IMR-90 (cell line): ENCODE data around the gene CCDC33. TPM values are rescaled to one million over a fixed set of nuclear protein-coding genes. Genes with fewer than 3 reads are reported as not detected.

Experiments
- ATAC-seq: fragments of 200-7000 bp; cut with Tn5 transposase; 2 replicates; pipeline ENCODE4 v1.9.1; 2020; ENCODE audit warnings: low read depth, mild to moderate bottlenecking, moderate library complexity
- BruUV-seq: library from RNA; stranded (reverse); fragments of 400-500 nt; replicated peaks from 2 replicates; lab custom pipeline; 2021; lab: Mats Ljungman, UMichigan
- CTCF ChIA-PET: fragments of 300-600 bp; formaldehyde crosslinking; extraction: SDS; loops from one replicate; lab custom pipeline; 2021; ENCODE audit warnings: antibody characterized with exemption; lab: Yijun Ruan, JAX
- POLR2A ChIA-PET: fragments of 300-600 bp; sonication (Branson Sonifier 250); formaldehyde crosslinking; loops from one replicate; lab custom pipeline; 2022; ENCODE audit warnings: antibody characterized with exemption; ENCODE audit not compliant: unreplicated experiment; lab: Charles Lee
- DNase-seq: peaks from one replicate; pipeline ENCODE4 v3.0.0; 2013
- H2AFZ ChIP-seq: replicated peaks from 2 replicates; pipeline ENCODE3; 2013; ENCODE audit warnings: low read length, mild to moderate bottlenecking; ENCODE audit not compliant: poor library complexity
- H2AK5ac ChIP-seq: 2 replicates; pipeline ENCODE4 v1.6.1; 2013; ENCODE audit warnings: low read depth, low read length, inconsistent platforms
- H2AK9ac ChIP-seq: replicated peaks from 2 replicates; pipeline ENCODE3; 2013; ENCODE audit warnings: mild to moderate bottlenecking, low read depth, low read length, moderate library complexity; ENCODE audit not compliant: poor library complexity
- H2BK120ac ChIP-seq: 2 replicates; pipeline ENCODE4 v1.6.1; 2013; ENCODE audit warnings: low read depth, low read length, inconsistent platforms
- H2BK15ac ChIP-seq: 3 replicates; pipeline ENCODE4 v1.6.1; 2013; ENCODE audit warnings: low read depth, low read length, inconsistent platforms
- H2BK20ac ChIP-seq: 2 replicates; pipeline ENCODE4 v1.6.1; 2013; ENCODE audit warnings: low read depth, mild to moderate bottlenecking, inconsistent platforms, low read length, moderate library complexity
- H2BK5ac ChIP-seq: 2 replicates; pipeline ENCODE4 v1.6.1; 2013; ENCODE audit warnings: mild to moderate bottlenecking, low read depth, low read length, inconsistent platforms; ENCODE audit not compliant: poor library complexity, severe bottlenecking
- H3K14ac ChIP-seq: replicated peaks from 2 replicates; pipeline ENCODE4 v1.6.1; 2013; ENCODE audit warnings: low read depth, low read length, inconsistent platforms
- H3K18ac ChIP-seq: 2 replicates; pipeline ENCODE4 v1.6.1; 2013; ENCODE audit warnings: low read depth, low read length, control low read depth
- H3K23ac ChIP-seq: 2 replicates; pipeline ENCODE4 v1.6.1; 2013; ENCODE audit warnings: low read depth, low read length, inconsistent platforms
- H3K27ac ChIP-seq: 2 replicates; pipeline ENCODE4 v1.5.1; 2013; ENCODE audit warnings: mild to moderate bottlenecking, control low read depth, low read length; ENCODE audit not compliant: insufficient read depth
- H3K27me3 ChIP-seq: 2 replicates; pipeline ENCODE4 v1.6.1; 2013; ENCODE audit warnings: low read length; ENCODE audit not compliant: control insufficient read depth, insufficient read depth
- H3K36me3 ChIP-seq: 2 replicates; pipeline ENCODE4 v1.6.1; 2013; ENCODE audit warnings: low read length, mixed read lengths; ENCODE audit not compliant: control insufficient read depth, insufficient read depth
- H3K4ac ChIP-seq: 2 replicates; pipeline ENCODE4 v1.6.1; 2013; ENCODE audit warnings: low read depth, low read length, inconsistent platforms
- H3K4me1 ChIP-seq: 2 replicates; pipeline ENCODE4 v1.6.1; 2013; ENCODE audit warnings: low read length, mixed read lengths; ENCODE audit not compliant: control insufficient read depth, insufficient read depth
- H3K4me2 ChIP-seq: 2 replicates; pipeline ENCODE4 v1.6.1; 2013; ENCODE audit warnings: low read depth, mild to moderate bottlenecking, control low read depth, low read length, moderate library complexity
- H3K4me3 ChIP-seq: 2 replicates; pipeline ENCODE4 v1.5.1; 2013; ENCODE audit warnings: low read depth, mild to moderate bottlenecking, control low read depth, low read length, moderate library complexity; ENCODE audit not compliant: insufficient read depth
- H3K56ac ChIP-seq: 2 replicates; pipeline ENCODE4 v1.6.1; 2013; ENCODE audit warnings: low read length, inconsistent platforms; ENCODE audit not compliant: insufficient read depth; ENCODE audit errors: extremely low read depth
- H3K79me1 ChIP-seq, 2 experiments: 2 replicates each; pipeline ENCODE4 v1.6.1; 2013; ENCODE audit warnings: low read length in 2 of 2, inconsistent platforms in 1 of 2, low read depth in 1 of 2
- H3K9ac ChIP-seq: 2 replicates; pipeline ENCODE4 v1.6.1; 2013; ENCODE audit warnings: low read depth, low read length, control low read depth
- H3K9me1 ChIP-seq: 2 replicates; pipeline ENCODE4 v1.6.1; 2013; ENCODE audit warnings: low read length, inconsistent platforms; ENCODE audit not compliant: insufficient read depth
- H3K9me3 ChIP-seq: 2 replicates; pipeline ENCODE4 v1.6.1; 2013; ENCODE audit warnings: low read length; ENCODE audit not compliant: control insufficient read depth, insufficient read depth
- H4K20me1 ChIP-seq: 2 replicates; pipeline ENCODE4 v1.6.1; 2013; ENCODE audit warnings: low read length, inconsistent platforms; ENCODE audit not compliant: insufficient read depth
- H4K5ac ChIP-seq: 2 replicates; pipeline ENCODE4 v1.6.1; 2013; ENCODE audit warnings: mild to moderate bottlenecking, low read depth, low read length, control low read depth
- H4K8ac ChIP-seq, 2 experiments: 2 replicates each; pipeline ENCODE4 v1.6.1; 2013; ENCODE audit warnings: low read depth in 2 of 2, low read length in 2 of 2, control low read depth in 1 of 2, inconsistent platforms in 1 of 2
- H4K91ac ChIP-seq: 2 replicates; pipeline ENCODE4 v1.6.1; 2013; ENCODE audit warnings: low read depth, low read length, inconsistent platforms; ENCODE audit not compliant: insufficient read depth
- BHLHE40 ChIP-seq: fragments of 150-350 bp; IDR thresholded peaks from 2 replicates; pipeline ENCODE4 v1.6.1; 2016; ENCODE audit warnings: mild to moderate bottlenecking, low read depth, low read length
- CHD1 ChIP-seq: IDR thresholded peaks from 2 replicates; pipeline ENCODE4 v1.6.1; 2012; ENCODE audit warnings: low read depth, low read length, improper control_type of control experiment
- FOS ChIP-seq: fragments of 150-350 bp; IDR thresholded peaks from 2 replicates; pipeline ENCODE4 v1.6.1; 2016; ENCODE audit warnings: low read depth, low read length
- MAFK ChIP-seq: IDR thresholded peaks from 2 replicates; pipeline ENCODE4 v1.6.1; 2012; ENCODE audit warnings: low read depth, low read length, improper control_type of control experiment
- MAZ ChIP-seq: IDR thresholded peaks from 2 replicates; pipeline ENCODE4 v1.6.1; 2012; ENCODE audit warnings: low read depth, mild to moderate bottlenecking, low read length, improper control_type of control experiment, moderate library complexity, borderline replicate concordance
- MXI1 ChIP-seq: IDR thresholded peaks from 2 replicates; pipeline ENCODE4 v1.6.1; 2012; ENCODE audit warnings: low read depth, mild to moderate bottlenecking, low read length, moderate library complexity, borderline replicate concordance
- NFE2L2 ChIP-seq: fragments of 150-350 bp; IDR thresholded peaks from 2 replicates; pipeline ENCODE4 v1.6.1; 2016; ENCODE audit warnings: low read depth, mild to moderate bottlenecking, low read length
- POLR2A ChIP-seq: IDR thresholded peaks from 2 replicates; pipeline ENCODE4 v1.6.1; 2012; ENCODE audit warnings: mild to moderate bottlenecking, low read depth, low read length
- RCOR1 ChIP-seq: IDR thresholded peaks from 2 replicates; pipeline ENCODE4 v1.6.1; 2012; ENCODE audit warnings: mild to moderate bottlenecking, low read length, improper control_type of control experiment; ENCODE audit not compliant: insufficient replicate concordance
- RFX5 ChIP-seq: IDR thresholded peaks from 2 replicates; pipeline ENCODE4 v1.8.0; 2012; ENCODE audit warnings: low read depth, mild to moderate bottlenecking, low read length, moderate library complexity
- WGBS, 2 experiments: methylation state at CpG; one replicate each; pipeline versions ENCODE4 v1.1.5 to v1.1.7; 2013; ENCODE audit warnings: missing lambda C conversion rate in 2 of 2; ENCODE audit not compliant: insufficient read length in 1 of 2; ENCODE audit errors: extremely low coverage in 2 of 2; 5-methylcytosine and 5-hydroxymethylcytosine counted together
- dilution Hi-C: fragments of 300-500 bp; cut with HindIII; formaldehyde crosslinking; loops from one replicate; pipeline ENCODE4 v1.14.3; 2018; ENCODE audit warnings: low sequenced_read_pairs; ENCODE audit not compliant: unreplicated experiment
- in situ Hi-C: fragments of 300-500 bp; cut with MboI; formaldehyde crosslinking; loops from 3 replicates; pipeline ENCODE4 v1.14.3; 2019; ENCODE audit warnings: low sequenced_read_pairs, inconsistent platforms, mixed read lengths
- intact Hi-C: fragments of 100-400 bp; cut with micrococcal nuclease; formaldehyde crosslinking; loops from 2 replicates; pipeline ENCODE4 v1.10.0; 2022
- polyA plus RNA-seq, 3 experiments: library from polyadenylated mRNA; depleted of rRNA; stranded (reverse); fragments of >200 nt; gene quantifications; 2 replicates each; pipeline ENCODE4 v1.2.3, GENCODE V29; 2012; ENCODE audit warnings: low replicate concordance in 1 of 3
- total RNA-seq: library from RNA; depleted of rRNA; stranded (reverse); fragments of >200 nt; gene quantifications from 2 replicates; pipeline ENCODE4 v1.2.3, GENCODE V29; 2012
- TF ChIP-seq, protein P1 (sequence below): fragments of 150-350 bp; IDR thresholded peaks from 2 replicates; pipeline ENCODE4 v1.6.1; 2016; ENCODE audit warnings: low read depth, mild to moderate bottlenecking, low read length, moderate library complexity, borderline replicate concordance
- TF ChIP-seq, protein P2 (sequence below): fragments of 150-350 bp; IDR thresholded peaks from 2 replicates; pipeline ENCODE4 v1.6.1; 2017; ENCODE audit warnings: mild to moderate bottlenecking, antibody characterized with exemption, low read length, low read depth

CCDC33 gene
- total and polyA plus RNA-seq, 2 of the 4 experiments (the other 2 are of a cell fraction), result not detected

DNA sequence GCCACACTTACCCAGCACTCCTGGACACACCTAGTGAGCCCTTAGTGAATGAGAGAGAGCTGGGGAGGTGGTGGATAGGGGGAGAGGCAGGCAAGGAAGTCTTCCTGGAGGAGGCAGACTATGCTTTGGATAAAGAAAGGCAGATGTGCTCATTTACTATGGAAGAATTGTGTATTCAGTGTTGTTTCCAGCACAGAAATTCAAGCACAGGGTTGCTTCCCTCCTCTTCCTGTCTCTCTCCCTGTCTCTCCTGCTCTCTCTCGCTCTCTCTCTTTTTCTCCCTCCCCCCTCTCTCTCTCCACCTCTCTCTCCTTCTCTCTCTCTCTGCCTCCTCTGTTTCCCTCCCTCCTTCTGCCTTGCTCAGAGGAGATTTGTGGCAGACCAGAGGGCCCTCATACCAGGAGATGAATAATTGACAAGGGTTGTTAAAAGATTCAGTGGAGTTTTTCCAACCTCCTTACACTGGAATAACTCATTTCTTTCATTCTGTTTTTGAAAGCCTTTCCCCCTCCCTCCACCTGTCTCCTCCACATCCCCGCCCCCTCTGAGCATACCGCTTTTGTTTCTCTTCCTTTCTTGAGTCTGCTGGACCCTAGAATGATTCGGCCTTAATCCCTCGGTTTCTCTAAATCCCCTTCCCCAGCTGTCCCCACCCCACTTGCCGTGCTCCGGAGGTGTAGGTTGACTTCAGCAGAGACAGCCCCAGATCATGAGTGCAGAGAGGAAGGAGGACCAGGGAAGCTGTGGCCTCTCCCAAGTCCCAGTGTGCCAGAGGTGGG is 65.6 kb downstream of the CCDC33 start:
- Histone ChIP-seq H3K4me3 (no peak overlapping the region), H3K56ac (no peak overlapping the region), H3K9ac (no peak overlapping the region), H3K36me3 (no peaks in the 10 kb centered on the region), H2BK5ac (no peak overlapping the region), H3K79me1 (no peaks in the 10 kb centered on the region), H3K4me1 (no peaks in the 10 kb centered on the region), H2AK5ac (no peak overlapping the region), H4K20me1 (no peaks in the 10 kb centered on the region; the same call in 1 of the 2 replicates), H2BK15ac (no peak overlapping the region), H2BK120ac (no peak overlapping the region), H3K27me3 (peaks cover 86% of the 10 kb centered on the region), H3K18ac (no peak overlapping the region), H3K14ac (no peak overlapping the region), H2AFZ (no peak overlapping the region), H4K91ac (no peak overlapping the region), H3K4me2 (no peak overlapping the region), H2AK9ac (no peak overlapping the region), H3K23ac (no peak overlapping the region), H2BK20ac (no peak overlapping the region), H4K8ac (no peak overlapping the region), H3K9me1 (no peaks in the 10 kb centered on the region), H3K9me3 (no peaks in the 10 kb centered on the region), H3K27ac (no peak overlapping the region), H3K4ac (no peak overlapping the region), H4K5ac (no peak overlapping the region)
- dilution Hi-C loops (no loop called here), in situ Hi-C loops (no loop called here), intact Hi-C loops (no loop called here)
- WGBS, 2 experiments, result no CpG with 5 or more reads among the region's 7 CpGs
- DNase-seq, result no peak
- ChIA-PET POLR2A (no interaction called here), CTCF (no interaction called here)
- TF ChIP-seq, protein P1, sequence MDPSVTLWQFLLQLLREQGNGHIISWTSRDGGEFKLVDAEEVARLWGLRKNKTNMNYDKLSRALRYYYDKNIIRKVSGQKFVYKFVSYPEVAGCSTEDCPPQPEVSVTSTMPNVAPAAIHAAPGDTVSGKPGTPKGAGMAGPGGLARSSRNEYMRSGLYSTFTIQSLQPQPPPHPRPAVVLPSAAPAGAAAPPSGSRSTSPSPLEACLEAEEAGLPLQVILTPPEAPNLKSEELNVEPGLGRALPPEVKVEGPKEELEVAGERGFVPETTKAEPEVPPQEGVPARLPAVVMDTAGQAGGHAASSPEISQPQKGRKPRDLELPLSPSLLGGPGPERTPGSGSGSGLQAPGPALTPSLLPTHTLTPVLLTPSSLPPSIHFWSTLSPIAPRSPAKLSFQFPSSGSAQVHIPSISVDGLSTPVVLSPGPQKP, result no peak
- TF ChIP-seq MXI1 (no peak), RCOR1 (no peak), FOS (no peak), CHD1 (no peak), MAZ (no peak), POLR2A (no peak), NFE2L2 (no peak), MAFK (no peak), BHLHE40 (no peak), RFX5 (no peak)
- TF ChIP-seq, protein P2, sequence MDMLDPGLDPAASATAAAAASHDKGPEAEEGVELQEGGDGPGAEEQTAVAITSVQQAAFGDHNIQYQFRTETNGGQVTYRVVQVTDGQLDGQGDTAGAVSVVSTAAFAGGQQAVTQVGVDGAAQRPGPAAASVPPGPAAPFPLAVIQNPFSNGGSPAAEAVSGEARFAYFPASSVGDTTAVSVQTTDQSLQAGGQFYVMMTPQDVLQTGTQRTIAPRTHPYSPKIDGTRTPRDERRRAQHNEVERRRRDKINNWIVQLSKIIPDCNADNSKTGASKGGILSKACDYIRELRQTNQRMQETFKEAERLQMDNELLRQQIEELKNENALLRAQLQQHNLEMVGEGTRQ, result no peak
- no TSS peak for BruUV-seq
- no peak for ATAC-seq
